A673 (cell line): Measurements from ENCODE around the gene CDK19. TPM values are rescaled to one million over a fixed set of nuclear protein-coding genes. Genes with fewer than 3 reads are reported as not detected.

Source experiments
- BruUV-seq: library from RNA; stranded (reverse); fragments of 400-500 nt; replicated peaks from 2 replicates; lab custom pipeline; 2021; lab: Mats Ljungman, UMichigan
- CTCF ChIA-PET: fragments of 300-600 bp; sonication (Branson Sonifier 250); formaldehyde crosslinking; loops from one replicate; lab custom pipeline; 2022; ENCODE audit warnings: antibody characterized with exemption; lab: Charles Lee
- POLR2A ChIA-PET: fragments of 300-600 bp; sonication (Branson Sonifier 250); formaldehyde crosslinking; loops from one replicate; lab custom pipeline; 2022; ENCODE audit warnings: antibody characterized with exemption; ENCODE audit not compliant: low non-redundant PET; lab: Charles Lee
- DNase-seq: peaks from one replicate; pipeline ENCODE4 v3.0.0-alpha.2; 2015; ENCODE audit warnings: low spot score
- H3K27ac ChIP-seq: fragments of 200-600 bp; sonication (generic); 2 replicates; pipeline ENCODE4 v1.5.1; 2016; ENCODE audit warnings: mixed run types, low read depth, mild to moderate bottlenecking, mixed read lengths, antibody characterized with exemption, low read length; ENCODE audit not compliant: poor library complexity, severe bottlenecking
- H3K27me3 ChIP-seq: fragments of 200-600 bp; sonication (generic); replicated peaks from 2 replicates; pipeline ENCODE4 v1.6.1; 2017; ENCODE audit warnings: mixed run types, low read depth, mild to moderate bottlenecking, mixed read lengths, antibody characterized with exemption, low read length; ENCODE audit not compliant: insufficient read depth, poor library complexity
- H3K36me3 ChIP-seq: fragments of 200-600 bp; sonication (generic); 2 replicates; pipeline ENCODE4 v1.6.1; 2016; ENCODE audit warnings: mixed run types, mild to moderate bottlenecking, mixed read lengths, antibody characterized with exemption, low read length; ENCODE audit not compliant: insufficient read depth, poor library complexity, severe bottlenecking
- H3K4me1 ChIP-seq: fragments of 200-600 bp; sonication (generic); 2 replicates; pipeline ENCODE4 v1.6.1; 2017; ENCODE audit warnings: mixed run types, mild to moderate bottlenecking, mixed read lengths, antibody characterized with exemption, low read length; ENCODE audit not compliant: insufficient read depth, poor library complexity, severe bottlenecking
- H3K4me3 ChIP-seq: fragments of 200-600 bp; sonication (generic); 2 replicates; pipeline ENCODE4 v1.5.1; 2016; ENCODE audit warnings: low read depth, mixed run types, mild to moderate bottlenecking, mixed read lengths, low read length; ENCODE audit not compliant: poor library complexity, severe bottlenecking
- H3K9me3 ChIP-seq: fragments of 200-600 bp; sonication (generic); 2 replicates; pipeline ENCODE4 v1.6.1; 2016; ENCODE audit warnings: mixed run types, low read depth, mild to moderate bottlenecking, mixed read lengths, antibody characterized with exemption, low read length; ENCODE audit not compliant: poor library complexity, severe bottlenecking
- EZH2 ChIP-seq: fragments of 200-600 bp; sonication (generic); IDR thresholded peaks from 2 replicates; pipeline ENCODE4 v1.6.1; 2017; ENCODE audit warnings: borderline replicate concordance, low read depth, mild to moderate bottlenecking, mixed read lengths, antibody characterized with exemption, low read length; ENCODE audit not compliant: poor library complexity, severe bottlenecking
- intact Hi-C: fragments of 100-400 bp; cut with micrococcal nuclease; formaldehyde crosslinking; loops from one replicate; pipeline ENCODE4 v1.10.0; 2022; ENCODE audit not compliant: unreplicated experiment
- total RNA-seq: library from RNA; stranded (reverse); gene quantifications from 2 replicates; pipeline ENCODE4 v1.2.3, GENCODE V29; 2021
- TF ChIP-seq, protein P1 (sequence below): fragments of 300-800, 200-600 bp; sonication (generic); conservative IDR thresholded peaks from 2 replicates; pipeline ENCODE4 v1.5.1; 2017; ENCODE audit warnings: low read depth, mild to moderate bottlenecking, antibody characterized with exemption, low read length, moderate library complexity, mixed read lengths

Gene CDK19
- total RNA-seq, 1 experiment from 2014 or later, result 23.7 TPM

DNA sequence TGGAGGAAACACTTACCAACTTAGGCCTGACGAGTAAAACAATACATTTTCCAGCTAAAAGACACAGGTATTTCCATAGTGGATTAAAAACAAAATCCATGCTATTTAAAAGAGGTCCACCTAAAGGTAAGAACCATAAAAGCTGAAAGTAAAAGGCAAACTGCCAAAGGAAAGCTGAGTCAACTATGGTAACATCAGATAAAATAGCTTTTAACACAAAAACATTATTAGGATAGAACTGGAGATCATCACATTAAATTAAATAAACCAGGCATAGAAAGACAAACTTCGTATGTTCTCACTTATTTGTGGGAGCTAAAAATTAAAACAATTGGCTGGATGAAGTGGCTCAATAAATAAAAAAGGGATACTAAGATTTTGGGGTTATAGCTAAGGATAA, 172.1 kb downstream of the CDK19 start:
- TF ChIP-seq, protein P1, sequence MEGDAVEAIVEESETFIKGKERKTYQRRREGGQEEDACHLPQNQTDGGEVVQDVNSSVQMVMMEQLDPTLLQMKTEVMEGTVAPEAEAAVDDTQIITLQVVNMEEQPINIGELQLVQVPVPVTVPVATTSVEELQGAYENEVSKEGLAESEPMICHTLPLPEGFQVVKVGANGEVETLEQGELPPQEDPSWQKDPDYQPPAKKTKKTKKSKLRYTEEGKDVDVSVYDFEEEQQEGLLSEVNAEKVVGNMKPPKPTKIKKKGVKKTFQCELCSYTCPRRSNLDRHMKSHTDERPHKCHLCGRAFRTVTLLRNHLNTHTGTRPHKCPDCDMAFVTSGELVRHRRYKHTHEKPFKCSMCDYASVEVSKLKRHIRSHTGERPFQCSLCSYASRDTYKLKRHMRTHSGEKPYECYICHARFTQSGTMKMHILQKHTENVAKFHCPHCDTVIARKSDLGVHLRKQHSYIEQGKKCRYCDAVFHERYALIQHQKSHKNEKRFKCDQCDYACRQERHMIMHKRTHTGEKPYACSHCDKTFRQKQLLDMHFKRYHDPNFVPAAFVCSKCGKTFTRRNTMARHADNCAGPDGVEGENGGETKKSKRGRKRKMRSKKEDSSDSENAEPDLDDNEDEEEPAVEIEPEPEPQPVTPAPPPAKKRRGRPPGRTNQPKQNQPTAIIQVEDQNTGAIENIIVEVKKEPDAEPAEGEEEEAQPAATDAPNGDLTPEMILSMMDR, result no peak
- TF ChIP-seq EZH2, result no peak
- Histone ChIP-seq H3K27me3 (no peaks in the 10 kb centered on the region), H3K4me3 (no peak overlapping the region), H3K9me3 (no peaks in the 10 kb centered on the region), H3K36me3 (no peaks in the 10 kb centered on the region), H3K27ac (no peak overlapping the region), H3K4me1 (no peaks in the 10 kb centered on the region)
- BruUV-seq, result no TSS peak
- DNase-seq, result no peak
- intact Hi-C loops, result no loop called here
- ChIA-PET CTCF (no interaction called here), POLR2A (no interaction called here)

DNA sequence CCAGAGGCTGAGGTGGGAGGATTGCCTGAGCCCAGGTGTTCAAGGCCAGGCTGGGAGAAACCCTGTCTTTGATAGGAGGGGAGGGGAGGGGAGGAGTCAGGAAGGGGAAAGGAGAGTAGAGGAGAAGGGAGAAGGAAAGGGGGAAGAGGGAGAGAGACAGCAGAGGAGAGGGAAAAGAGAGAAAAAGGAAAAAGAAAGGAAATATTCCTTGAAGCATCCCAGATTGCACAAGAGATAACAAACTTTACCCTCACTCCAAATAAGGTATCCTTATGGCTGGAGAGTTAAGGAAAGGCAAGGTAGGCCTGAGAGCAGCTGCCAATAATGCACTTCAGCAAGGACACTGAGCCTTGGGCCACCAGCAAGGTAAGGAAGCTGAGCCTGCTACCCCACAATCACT, 172.6 kb downstream of the CDK19 start:
- no peak for TF ChIP-seq EZH2
- TF ChIP-seq, protein P1, result no peak
- no peaks in the 10 kb centered on the region for H3K27me3 ChIP-seq
- ChIA-PET POLR2A (interaction anchor here (0.7 kb wide), 1 partner anchor 1194 kb away, joined by 15 read pairs; no protein-coding TSS in a partner anchor), CTCF (no interaction called here)
- no peaks in the 10 kb centered on the region for H3K4me1 ChIP-seq
- H3K9me3 ChIP-seq, result no peaks in the 10 kb centered on the region
- intact Hi-C loops, result no loop called here
- DNase-seq, result no peak
- no peak overlapping the region for H3K27ac ChIP-seq
- H3K36me3 ChIP-seq, result no peaks in the 10 kb centered on the region
- no TSS peak for BruUV-seq
- no peak overlapping the region for H3K4me3 ChIP-seq

DNA sequence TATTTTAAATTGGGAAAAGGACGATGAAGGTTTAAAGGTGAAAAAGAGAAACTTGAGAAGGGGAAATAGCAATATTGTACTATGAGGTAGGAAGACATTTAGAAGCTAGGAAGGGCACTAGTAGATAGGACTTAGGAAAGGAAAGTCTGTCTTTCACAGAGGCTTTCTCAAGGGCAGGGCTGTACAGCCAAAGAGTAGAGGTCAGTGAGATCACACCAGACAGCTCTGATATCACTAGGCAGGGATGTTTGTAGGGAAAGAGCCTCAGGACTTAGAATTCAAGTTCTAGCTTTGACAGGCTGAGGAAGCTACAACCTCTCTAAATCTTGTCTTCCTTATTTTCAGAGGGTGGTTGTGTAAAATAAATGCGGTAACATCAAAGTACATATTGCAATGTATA, 178.5 kb downstream of the CDK19 start:
- POLR2A ChIA-PET, result no interaction called here

More for the DNA sequence above, 178.5 kb downstream of the CDK19 start:
- CTCF ChIA-PET, result no interaction called here
- no peaks in the 10 kb centered on the region for H3K36me3 ChIP-seq
- H3K4me3 ChIP-seq, result no peak overlapping the region
- no peak for TF ChIP-seq EZH2
- TF ChIP-seq, protein P1, result no peak
- intact Hi-C loops, result no loop called here
- no peaks in the 10 kb centered on the region for H3K9me3 ChIP-seq
- no peak for DNase-seq
- H3K27ac ChIP-seq, result no peak overlapping the region
- no TSS peak for BruUV-seq
- H3K4me1 ChIP-seq, result no peaks in the 10 kb centered on the region
- H3K27me3 ChIP-seq, result no peaks in the 10 kb centered on the region
